ENCODE results near the gene CALCOCO2.
"Not testable (repeated sequence)": the region's sequence is repeated elsewhere in the genome, so short reads cannot be mapped to it uniquely, and the experiment has no call there.

Gene CALCOCO2, protein sequence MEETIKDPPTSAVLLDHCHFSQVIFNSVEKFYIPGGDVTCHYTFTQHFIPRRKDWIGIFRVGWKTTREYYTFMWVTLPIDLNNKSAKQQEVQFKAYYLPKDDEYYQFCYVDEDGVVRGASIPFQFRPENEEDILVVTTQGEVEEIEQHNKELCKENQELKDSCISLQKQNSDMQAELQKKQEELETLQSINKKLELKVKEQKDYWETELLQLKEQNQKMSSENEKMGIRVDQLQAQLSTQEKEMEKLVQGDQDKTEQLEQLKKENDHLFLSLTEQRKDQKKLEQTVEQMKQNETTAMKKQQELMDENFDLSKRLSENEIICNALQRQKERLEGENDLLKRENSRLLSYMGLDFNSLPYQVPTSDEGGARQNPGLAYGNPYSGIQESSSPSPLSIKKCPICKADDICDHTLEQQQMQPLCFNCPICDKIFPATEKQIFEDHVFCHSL

DNA sequence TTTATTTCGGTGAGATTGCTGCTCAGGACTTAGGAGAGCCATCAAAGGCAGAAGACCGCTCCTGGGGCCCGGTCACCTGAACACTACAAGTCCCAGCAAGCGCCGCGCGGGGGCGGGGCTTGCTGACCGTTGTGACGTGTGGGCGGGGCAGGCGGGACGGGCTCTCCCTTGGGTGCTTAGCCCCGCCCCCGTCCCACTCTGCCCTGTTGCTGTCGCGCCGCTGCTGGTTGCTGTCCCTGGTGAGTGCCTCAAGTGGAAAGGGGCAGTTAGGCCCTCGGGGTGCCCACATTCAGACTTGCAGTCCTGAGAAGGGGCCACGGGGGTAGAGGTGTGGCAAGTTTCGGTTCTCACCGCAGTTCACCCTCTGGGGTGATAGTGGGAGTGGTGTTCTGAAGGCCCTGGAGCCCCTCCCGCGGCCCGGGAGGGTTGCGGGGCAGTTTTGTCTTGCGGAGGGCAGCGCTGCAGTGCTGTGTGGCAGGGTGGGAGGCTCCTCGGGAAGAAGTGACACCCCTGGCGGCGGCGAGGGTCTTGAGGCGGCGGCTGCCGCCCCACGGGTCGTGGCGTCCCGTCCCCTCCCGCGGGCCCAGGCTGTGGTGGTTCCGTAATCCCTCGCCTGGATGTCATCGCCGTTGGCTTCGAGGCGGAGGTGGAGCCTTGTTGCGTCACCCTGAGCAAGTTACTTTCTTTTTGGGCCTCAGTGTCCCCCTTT, at the start of gene CALCOCO2:
TSS of gene CALCOCO2 (plus strand) at position 196 of the 709 bp plus-strand sequence. CDS start 10,673 bp downstream, outside the sequence.
- DNase-seq (ENCODE audit: low read depth), result peak; percentile 83

DNA sequence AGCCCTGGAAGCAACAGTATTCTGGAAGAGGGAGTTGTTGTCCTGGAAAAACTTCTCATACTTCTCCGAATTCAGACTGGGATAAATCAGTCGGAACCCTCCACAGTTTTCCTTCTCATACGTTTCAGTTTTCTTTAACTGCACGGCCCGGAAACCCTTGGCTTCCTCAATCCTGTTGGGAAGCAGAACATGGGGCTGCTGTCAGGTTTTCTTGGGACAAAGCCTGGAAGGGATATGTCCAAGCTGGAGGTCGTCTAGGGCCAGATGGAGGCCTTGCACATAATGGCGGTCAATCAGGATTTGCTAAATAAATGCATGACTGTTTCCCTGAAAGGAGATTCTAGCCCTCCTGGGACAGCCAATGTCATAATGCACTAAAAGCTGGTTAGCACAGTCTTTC, 43.0 kb upstream of the CALCOCO2 start:
- DNase-seq (ENCODE audit: low read depth), result no peak

DNA sequence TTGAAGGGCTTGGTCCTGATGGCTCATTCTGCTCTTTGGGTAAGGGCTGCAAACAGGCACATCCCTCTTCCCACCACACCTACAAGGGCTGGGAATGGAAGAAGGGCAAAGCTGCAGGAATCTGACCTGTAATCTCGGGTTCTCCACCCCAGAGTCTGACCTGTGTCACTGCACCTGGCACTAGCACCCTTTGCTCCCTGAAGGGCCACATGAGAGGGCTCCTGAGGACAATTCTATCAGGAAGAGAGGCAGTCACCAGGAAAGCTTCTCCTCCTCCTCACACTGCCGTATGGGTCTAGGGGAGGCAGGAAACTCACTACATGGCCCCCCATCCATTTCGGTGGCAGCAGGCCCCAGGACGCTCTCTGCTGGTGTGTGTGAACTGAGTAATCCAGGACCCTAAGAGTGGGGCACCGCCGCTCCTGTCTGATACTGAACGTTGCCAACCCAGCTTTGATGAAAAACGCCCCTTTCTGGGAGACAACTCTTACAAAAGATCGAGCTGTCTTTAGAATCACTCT, 40.2 kb upstream of the CALCOCO2 start:
- DNase-seq (ENCODE audit: low read depth), result no peak

DNA sequence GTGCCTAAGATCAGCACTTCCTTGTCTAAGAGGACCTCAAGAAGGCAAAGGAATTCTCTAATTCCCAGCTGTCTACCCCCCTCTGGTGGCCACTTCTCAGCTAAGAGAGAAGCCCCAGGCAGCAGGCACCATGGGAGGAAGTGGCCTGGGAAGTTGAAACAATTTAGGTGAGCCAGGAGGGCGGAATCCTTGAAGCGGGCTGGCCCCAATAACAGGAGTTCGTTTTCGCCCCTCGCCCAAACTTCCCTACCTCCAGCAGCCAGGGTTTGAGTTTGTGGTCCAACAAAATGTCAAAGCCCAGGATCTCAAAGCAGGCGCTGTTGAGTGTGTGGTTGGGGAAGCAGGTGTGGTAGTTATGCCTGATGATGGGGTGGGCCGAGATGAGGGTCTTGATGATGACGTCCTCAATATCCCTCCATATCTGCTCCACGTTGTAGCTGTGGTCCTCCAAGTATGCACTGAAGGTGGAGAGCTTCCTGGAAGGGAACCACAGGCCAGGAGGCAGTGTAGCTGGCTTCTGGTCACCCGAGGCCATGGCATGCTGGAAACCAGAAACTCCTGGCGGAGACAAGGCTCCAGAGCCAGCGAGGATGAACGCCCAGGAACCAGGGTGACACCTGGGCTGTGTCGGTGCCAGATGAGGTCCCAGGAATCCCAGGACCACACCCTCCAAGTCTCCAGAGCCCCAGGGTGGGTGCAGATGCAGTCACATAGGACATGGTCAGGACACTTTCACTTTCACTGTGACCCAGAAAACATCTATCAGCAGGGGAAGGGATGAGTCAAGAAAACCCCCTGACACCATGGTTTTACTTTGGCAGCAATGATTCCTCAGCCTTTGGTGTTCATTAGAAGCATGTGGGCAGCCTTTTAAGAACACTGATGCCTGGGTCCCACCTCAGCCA, 39.5 kb upstream of the CALCOCO2 start:
- DNase-seq (ENCODE audit: low read depth), result peak; percentile 68

DNA sequence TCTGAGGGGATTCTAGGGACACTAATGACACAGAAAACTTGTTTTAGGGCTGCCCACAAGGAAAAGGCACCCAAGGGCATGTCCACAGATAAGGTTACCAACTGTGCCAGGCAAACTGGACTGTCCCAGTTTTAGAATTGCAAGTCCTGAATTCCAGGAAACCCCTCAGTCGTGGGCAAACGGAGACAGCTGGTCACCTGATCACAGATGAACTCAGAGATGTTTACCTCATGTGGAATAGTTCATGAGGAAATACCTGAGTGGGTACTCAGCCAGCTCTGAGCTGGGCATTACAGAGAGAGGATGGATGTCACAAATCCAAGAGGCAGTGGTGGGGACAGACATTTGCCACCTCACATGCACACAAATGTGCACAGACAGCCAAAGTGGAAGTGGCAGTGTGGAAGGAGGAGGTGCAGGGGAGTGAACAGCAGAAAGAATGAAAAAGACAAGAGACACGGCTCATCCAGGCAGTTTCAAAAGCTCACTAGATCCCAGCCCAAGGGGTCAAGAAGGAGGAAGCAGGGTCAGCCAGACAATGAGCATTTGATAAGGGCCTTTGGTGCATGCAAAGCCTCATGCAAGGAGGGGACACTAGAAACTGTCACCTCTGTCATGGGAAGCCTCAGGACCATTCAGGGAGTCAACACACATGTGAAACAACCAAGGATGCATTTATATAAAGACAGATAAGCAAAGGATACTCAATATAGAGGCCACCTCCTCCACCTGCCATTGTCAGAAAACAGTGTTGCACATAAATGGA, 38.6 kb upstream of the CALCOCO2 start:
- DNase-seq (ENCODE audit: low read depth), result peak; percentile 60

DNA sequence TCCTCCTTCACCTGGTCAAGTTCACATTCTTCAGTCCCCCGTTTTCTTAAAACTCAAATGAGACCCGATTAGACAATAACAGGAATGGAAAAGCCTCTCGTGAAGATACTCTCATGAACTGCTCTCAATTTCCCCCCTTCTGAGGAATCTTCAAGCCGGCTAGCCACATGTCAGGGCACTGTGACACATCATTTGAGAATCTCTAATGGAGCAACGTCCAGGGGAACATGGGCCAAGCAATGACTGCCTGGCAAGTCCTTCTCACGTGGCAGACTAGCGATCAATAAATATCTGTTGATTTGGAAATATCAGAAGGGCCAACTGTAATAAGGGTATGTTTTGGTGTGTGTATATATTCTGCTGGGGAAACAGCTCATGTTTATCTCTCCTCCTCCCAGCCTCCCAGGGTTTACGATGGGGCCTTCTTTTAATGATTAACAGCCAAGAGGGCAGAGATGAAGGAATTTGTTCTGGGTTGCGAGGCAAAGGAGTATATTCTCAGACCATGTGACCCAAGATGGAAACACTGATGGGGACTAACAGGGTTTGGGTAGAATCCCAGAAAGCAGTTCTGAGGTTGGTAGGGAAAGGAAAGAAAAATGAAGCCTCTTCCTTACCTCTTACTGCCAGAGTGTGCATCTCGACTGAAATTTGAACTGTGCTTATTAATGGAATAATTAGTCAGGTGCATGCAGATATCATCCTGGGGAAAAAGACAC, 35.2 kb upstream of the CALCOCO2 start:
- no peak for DNase-seq (ENCODE audit: low read depth)

DNA sequence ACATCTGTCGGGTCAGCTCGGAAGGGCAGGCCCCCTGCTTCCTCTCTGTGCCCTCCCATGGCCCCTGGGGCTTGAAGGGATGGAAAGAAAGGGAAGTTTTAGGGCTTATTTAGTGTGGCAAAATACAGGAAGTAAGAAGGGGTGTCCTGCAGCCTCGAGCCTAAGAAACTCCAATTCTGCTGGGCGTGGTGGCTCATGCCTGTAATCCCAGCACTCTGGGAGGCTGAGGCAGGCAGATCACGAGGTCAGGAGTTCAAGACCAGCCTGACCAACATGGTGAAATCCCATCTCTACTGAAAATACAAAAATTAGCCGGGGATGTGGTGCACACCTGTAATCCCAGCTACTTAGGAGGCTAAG, 34.7 kb upstream of the CALCOCO2 start:
- DNase-seq (ENCODE audit: low read depth), result not testable (repeated sequence)

DNA sequence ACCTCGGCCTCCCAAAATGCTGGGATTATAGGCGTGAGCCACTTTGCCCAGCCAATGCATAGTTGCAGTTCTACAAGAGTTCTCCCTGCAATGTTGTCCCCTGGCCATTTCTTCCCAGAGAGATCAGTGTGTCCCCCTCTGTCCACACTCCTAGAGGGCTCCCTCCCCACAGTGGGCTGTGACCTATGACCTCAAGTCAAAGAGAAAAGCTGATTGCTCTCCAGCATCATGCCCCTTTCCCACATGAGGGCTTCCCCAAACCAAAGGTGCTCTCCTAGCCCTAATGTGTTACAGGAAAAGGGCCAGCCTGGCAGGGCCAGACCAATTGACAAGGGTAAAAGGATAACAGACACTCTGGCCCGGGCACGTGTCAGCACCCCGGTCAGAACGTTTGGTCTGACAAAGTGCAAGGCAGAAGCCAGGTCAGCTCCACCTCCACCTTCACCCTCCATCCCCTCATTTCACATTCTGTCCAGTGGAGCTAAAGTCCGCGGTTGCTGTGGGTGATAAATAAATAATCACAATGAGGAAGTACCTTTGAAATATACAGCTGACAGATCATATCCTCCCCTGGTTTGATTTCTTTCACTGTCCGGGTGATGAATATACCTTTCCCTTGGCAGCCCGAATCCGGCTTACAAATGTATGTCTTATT, 31.6 kb upstream of the CALCOCO2 start:
- no peak for DNase-seq (ENCODE audit: low read depth)

DNA sequence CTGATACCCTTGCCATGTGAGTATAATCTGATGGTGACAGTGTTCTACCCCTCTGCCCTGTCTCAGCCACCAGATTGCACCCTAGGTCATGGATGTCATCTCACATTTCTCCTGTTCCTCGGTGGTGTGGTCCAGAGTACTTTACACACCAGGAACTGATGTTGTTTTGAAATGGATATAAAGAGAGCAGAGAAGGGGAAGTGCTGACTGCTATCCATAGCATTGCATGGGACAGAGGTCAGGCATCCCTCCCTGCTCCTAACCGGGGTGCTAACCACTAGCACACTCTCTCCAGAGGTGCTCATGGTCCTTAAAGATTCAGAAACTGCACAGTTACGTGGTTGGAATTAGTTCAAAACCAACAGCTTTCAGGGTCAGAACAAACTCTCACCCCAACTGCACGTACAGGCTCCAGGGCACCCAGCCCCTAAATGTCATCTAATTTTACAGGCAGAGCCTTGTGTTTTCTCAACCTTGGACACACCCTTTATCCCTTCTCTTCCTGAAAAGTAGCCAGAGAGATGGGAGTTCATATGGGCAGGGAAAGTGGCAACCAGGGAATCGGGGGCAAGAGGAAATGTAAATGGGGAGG, 30.1 kb upstream of the CALCOCO2 start:
- no peak for DNase-seq (ENCODE audit: low read depth)

DNA sequence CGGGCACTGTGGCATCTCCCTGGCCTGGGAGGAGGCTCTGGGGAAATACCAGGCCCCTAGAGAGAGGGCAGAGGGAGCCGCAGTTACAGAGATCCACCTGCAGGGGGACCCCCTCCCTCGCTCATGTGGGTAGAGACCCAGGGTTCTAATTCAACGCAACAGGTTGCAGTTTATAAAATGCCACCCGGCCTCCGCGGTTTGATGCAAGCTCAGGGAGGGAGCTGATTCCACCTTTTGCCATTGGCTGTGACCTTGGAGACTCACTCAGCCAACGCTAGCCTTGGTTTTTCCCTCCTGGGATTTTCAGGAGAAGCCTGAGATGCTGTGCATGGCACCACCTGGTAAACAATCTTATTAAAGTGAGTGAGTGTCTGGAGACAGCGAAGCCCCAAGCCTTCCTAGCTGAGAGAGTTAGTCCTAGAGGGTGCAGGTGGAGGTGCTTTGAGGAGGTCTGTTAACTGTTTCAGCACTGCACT, 25.9 kb upstream of the CALCOCO2 start:
- no peak for DNase-seq (ENCODE audit: low read depth)

DNA sequence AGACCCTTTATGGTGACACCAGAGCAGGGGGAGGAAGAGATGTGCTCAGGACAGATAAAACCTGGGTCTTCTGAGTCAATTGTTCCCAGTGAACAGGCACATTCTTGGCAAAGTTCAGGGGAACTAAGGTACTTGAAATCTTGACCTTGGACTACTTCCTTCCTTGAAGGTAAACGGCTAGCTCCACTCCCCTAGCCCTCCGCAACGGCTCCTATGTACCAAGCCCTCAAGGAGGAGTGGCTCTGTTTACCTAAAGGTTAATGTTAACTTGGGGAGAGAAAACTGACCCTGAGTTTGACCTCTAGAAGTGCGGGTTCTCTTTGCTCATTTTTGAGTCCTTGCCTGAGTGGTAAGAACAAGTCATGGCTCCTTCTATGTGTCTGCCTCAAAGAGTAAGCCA, 21.7 kb upstream of the CALCOCO2 start:
- no peak for DNase-seq (ENCODE audit: low read depth)

DNA sequence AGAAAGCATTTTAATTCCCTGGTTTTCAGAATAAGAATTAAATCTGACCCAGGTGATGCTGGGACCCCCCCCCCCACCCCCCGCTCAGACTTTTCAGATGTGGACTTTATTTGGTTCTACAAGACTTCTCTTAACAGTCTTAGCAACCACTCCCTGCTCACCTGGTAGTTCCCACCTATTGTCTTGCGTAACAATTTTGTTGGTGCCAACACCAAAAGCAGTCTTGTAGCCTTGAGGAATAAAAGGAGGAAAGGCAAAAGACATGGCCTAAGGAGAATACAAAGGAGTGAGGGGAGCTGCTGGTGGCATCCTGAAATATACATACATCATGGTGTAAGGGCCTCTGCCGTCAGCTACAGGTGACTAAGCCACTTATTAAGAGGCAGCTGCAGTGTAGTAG, 18.8 kb upstream of the CALCOCO2 start:
- no peak for DNase-seq (ENCODE audit: low read depth)

DNA sequence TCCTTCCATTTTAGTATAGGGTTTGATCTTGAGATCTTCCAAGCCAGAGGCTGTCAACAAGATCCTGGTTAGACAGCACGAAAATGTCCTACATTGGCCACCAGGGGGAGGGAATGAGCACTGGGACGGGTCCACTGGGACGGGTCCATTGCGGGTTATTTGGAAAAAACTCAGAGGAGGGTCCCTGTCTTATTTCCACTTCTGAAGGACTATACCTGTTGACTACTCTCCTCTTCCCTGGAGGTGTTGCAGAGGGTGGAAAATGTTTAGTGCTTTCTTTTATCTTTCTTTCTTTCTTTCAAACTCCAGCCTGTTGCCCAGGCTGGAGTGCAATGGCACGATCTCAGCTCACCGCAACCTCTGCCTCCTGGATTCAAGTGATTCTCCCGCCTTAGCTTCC, 16.3 kb upstream of the CALCOCO2 start:
- no peak for DNase-seq (ENCODE audit: low read depth)

DNA sequence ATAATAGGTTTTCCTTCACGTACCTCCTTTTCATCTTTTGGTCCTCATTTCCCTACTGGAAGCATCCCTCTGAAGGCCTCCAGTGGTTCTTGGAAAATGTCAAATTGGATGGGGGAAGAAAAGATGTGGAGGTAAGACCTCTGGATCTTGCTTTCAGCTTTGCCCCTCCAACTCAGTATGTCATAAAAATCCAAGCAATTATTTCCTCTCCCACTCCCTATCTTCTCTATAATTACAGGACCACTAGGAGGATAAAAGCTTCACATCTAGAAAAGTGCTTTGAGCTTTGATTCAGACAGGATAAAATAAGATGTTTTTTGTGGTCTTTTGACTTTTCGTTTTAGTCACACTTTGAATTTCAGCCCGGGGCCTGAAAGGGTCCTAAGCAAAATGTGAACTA, 15.5 kb upstream of the CALCOCO2 start:
- no peak for DNase-seq (ENCODE audit: low read depth)

DNA sequence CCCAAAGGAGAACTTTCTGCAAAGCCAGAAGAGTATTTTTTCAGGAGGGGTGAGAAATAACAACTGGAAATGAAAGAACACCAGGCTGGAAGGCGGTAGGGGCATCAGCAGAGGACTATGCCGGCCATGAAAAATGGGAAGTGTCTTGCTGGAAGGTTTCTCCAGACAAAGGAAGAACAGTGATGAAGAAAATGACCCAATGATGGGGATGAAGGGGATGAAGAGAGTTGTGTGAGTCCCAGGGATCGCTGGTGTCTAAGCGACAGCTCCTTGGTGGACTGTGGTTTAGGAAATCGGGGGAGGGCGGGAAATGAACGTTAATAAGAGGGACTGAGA, 14.4 kb upstream of the CALCOCO2 start:
- no peak for DNase-seq (ENCODE audit: low read depth)

DNA sequence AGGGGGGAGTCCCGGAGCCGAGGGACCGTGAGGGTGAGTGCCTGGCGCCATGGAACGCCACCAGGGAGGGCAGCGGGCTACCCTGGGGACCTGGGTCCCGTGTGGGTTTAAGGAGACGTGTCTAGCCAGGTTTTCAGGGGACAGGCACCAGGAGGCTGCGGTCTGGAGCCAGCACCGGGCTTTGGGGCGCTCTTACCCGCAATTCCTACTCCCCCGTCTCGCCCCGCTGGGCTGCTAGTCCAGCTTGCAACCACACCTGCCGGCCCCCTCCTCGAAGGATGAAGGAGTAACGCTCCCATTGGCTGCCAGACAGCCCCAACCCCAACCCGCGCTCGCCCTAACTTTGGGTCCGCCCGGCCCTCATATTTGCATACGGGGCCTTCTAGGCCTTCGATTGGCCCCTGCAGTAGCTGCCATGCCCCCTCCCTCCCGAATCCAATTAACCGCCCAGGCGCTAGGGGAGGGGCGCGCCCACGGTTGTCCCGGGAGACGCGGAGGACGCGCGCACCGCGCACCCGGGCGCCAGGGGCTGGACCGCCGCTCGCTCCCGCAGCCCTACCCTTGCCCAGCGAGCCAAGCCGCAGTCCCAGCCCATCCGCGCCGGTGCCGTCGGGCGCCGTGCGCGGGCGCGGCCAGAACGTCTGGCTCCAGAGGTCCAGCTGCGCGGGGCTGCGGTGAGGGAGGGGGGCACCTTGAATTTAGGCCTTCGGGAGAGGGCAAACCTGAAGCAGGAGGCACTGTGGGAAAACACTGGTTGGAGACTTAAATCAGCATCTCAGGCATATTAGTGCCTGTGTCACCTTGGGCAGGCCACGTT, 13.9 kb upstream of the CALCOCO2 start, which contains the start of gene TTLL6:
TSS of gene TTLL6 (minus strand) at position 456 of the 817 bp plus-strand sequence. CDS start at position 299, 157 bp downstream.
- DNase-seq (ENCODE audit: low read depth), result no peak

DNA sequence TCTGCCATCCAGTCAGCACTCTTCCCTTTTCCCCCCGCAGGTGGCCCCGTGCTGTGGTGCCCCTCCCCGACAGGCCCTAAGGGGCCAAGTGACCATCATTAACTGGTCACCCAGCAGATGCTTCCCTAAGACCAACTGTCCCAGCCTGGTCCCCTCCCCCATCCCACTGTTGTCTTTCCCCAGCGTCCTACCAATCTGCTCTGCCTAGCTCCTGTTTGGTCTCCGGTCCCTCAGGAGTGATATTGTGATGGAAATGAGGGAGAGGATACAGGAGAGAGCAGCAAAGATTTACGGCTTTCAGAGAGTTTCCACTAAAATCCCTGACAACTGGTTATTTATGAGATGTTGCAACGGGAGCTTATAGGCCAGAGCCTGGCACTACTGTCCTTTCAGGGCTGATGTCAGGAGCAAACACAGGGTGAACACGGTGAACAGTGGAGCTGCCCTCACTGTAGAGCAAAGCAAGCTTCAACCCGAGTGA, 12.4 kb upstream of the CALCOCO2 start:
- DNase-seq (ENCODE audit: low read depth), result no peak

DNA sequence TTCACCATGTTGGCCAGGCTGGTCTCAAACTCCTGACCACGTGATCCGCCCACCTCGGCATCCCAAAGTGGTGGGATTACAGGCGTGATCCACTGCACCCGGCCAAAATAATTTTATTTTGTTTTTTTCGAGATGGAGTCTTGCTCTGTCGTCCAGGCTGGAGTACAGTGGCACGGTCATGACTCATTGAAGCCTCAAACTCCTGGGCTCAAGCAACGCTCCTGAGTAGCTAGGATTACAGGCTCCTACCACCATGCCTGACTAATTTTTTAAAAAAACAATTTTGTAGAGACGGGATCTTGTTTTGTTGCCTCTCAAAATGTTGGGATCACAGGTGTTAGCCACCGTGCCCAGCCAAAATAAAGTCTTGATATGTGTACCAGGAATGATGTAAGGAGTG, 11.4 kb upstream of the CALCOCO2 start:
- no peak for DNase-seq (ENCODE audit: low read depth)

DNA sequence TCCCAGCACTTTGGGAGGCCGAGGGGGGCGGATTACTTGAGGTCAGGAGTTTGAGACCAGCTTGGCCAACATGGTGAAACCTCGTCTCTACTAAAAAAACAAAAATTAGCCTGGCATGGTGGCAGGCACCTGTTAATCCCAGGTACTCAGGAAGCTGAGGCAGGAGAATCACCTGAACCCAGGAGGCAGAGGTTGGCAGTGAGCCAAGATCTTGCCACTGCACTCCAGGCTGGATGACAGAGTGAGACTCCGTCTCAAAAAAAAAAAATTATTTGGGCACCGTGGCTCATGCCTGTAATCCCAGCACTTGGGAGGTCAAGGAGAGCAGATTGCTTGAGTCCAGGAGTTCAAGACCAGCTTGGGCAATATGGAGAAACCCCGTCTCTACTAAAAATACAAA, 9.9 kb upstream of the CALCOCO2 start:
- not testable (repeated sequence) for DNase-seq (ENCODE audit: low read depth)
